GM18907 (cell line): Measurements from ENCODE around the gene FBN1.

Source experiments
- ATAC-seq: cut with Tn5 transposase; IDR thresholded peaks from one replicate; pipeline ENCODE4 v1.9.1; 2021; ENCODE audit warnings: mild to moderate bottlenecking, moderate library complexity; ENCODE audit not compliant: unreplicated experiment

FBN1 gene

DNA sequence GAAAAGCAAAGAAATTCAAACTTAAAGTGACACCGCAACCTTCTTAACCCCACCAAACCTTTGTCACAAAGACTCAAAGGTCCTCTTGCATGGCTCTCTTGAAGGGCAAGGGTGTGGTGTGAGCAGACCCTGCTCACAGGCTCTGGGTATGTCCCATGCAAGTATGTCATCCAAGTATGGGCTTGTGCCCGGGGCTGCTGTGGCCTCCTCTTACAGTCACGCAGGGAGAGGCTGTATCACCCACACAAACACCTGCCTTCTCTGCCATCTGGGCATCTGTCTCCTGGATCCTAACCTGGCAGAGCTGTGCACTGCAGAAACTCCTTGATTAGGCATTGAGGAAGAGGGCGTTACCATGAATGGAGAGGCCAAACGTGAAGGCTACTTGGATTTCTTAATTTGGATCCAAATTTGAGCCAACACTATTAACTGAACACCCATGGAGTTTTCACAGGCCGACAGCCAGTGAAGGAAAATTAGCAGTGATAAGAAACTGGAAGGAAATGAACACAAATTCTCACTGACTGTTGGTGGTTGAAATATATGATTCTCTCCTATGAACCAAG, 167.6 kb downstream of the FBN1 start:
- no peak for ATAC-seq

- no peak for ATAC-seq
Observed at GRCh38 chr15:48475600-48476395, 169.7 kb downstream of the FBN1 start.

- no peak for ATAC-seq
Observed at GRCh38 chr15:48473667-48474066, 171.8 kb downstream of the FBN1 start.

DNA sequence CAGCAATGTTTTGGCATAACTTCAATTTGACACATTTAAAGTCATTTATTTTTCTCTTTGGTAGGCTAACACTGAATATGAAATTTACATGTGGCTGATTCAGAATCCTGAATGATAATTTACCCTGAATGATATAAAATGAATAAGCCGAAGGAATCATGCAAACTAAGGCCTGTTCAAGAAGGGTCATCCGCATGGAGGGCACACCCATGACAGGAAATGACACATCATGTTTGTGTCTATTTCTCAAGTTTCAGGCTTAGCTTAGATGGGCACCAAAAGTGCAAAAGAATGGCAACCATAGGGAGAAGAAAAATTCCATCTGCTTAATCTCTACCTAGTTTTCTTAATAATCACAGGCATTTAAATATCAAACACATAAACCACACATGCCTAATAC, 172.8 kb downstream of the FBN1 start:
- no peak for ATAC-seq

- ATAC-seq = no peak
Observed at GRCh38 chr15:48471073-48471472, 174.4 kb downstream of the FBN1 start.

DNA sequence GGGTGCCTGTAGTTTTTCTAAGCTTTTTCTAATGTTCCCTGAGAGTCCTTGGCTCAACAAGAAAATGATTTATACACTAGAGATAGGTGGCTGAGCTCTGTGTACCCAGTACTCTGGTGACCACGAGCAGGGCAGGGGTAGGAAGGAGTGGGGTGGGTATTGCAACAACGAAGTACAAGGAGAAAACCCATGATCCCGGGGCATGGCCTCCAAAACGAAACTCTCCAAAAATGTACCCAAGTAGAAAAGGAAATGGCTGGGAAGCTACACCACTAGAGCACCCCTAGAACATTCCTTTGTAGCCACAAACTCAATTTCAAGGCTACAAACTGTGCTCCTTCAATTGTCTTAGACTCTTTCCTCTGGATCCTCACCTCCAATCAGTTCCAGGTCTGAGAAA, 175.4 kb downstream of the FBN1 start:
- no peak for ATAC-seq

DNA sequence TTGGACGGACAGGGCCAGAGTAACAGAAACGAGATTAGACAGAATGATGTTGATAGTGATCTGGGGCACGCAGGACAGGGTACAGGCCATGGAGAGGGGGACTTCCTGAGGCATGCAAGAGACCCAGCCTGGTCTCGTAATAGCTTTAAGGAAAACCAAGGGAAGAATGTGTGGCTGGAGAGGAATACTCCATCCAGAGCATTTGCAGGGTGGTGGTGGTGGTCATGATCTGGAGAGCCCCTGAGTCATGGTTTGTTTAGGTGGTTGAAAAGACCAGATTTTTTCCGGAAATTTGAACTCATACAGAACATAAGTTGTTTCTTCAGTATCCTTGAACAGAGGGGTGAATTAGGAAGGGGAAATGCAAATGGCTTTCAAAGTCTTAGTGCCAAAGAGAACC, 175.8 kb downstream of the FBN1 start:
- no peak for ATAC-seq

- no peak for ATAC-seq
Observed at GRCh38 chr15:48469271-48469670, 176.2 kb downstream of the FBN1 start.

DNA sequence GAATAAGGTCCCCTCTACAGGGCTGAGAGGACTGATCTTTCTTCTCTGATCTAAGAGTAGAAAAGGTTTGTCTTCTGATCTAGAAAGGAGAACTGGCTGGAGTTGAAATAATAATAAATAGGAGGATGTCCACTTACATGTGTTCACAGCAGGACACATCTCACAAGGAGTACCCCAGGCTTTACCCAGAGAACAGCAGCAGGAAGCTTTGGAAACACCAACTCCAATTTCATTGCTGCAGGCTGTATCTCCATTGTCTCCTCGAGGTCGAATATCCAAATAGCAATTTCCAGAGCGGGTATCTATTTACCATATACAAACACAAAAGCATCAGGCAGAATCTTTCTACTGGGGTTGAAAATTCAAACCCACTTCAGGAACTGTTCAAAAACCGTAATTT, 177.7 kb downstream of the FBN1 start:
- no peak for ATAC-seq

DNA sequence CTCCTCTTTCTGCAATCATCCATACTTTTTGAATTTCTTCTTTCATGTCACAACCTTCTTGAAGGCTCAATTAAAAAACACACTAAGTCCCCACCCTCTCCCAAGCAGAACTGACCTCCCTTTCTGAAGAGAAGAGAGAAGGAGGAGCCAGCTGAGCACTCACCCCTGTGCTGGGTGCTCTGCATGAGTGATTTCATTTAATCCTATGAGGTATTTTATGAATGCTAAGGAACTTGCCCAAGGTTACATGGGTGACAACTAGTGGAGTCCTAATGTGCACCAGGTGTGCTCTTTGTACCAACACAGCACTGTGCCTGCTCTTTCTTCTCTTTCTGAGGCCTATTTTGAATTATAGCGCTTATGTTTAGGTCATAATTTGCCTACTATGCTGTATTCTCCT, 178.7 kb downstream of the FBN1 start:
- ATAC-seq = no peak

DNA sequence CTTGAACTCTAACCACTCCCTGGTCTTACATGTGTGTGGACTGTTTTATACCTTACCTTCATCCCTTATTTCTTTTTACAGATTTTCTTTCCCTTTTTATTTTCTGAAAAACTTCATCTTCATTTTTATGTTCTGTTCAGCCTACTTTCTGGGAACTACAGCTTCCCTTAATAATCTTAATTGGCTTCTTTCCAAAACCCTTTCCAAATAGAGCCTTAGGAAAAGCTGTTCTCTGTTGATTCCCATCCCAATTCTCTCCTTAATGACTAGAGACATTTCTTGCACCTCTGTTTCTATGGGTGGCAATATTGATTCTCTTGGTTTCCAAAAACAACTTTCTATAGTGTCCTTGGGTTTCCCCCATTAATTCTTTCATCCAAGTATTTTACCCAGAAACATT, 179.4 kb downstream of the FBN1 start:
- no peak for ATAC-seq

GRCh38 chr15:48465410-48465809, 180.1 kb downstream of the FBN1 start:
- ATAC-seq = no peak

- ATAC-seq = no peak
Observed at GRCh38 chr15:48463366-48463880, 182.1 kb downstream of the FBN1 start.

DNA sequence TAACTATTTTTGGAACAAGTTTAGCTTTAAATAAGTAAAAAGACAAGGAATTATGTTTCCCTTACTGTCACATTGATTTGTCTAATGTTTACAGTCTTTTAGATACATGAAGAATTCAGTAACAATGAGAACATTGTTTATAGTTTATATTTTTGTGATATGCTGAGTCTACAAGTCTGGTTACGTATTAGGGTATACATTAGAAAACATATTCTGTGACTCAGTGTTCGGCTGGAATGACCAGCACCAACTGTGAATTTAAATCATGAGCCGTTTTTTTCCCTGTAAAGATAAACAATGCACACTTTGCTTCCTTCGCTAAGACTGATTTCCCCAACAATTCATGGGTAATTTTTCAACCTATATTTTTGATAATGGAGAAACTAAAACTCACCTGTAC, 182.8 kb downstream of the FBN1 start:
- no peak for ATAC-seq

DNA sequence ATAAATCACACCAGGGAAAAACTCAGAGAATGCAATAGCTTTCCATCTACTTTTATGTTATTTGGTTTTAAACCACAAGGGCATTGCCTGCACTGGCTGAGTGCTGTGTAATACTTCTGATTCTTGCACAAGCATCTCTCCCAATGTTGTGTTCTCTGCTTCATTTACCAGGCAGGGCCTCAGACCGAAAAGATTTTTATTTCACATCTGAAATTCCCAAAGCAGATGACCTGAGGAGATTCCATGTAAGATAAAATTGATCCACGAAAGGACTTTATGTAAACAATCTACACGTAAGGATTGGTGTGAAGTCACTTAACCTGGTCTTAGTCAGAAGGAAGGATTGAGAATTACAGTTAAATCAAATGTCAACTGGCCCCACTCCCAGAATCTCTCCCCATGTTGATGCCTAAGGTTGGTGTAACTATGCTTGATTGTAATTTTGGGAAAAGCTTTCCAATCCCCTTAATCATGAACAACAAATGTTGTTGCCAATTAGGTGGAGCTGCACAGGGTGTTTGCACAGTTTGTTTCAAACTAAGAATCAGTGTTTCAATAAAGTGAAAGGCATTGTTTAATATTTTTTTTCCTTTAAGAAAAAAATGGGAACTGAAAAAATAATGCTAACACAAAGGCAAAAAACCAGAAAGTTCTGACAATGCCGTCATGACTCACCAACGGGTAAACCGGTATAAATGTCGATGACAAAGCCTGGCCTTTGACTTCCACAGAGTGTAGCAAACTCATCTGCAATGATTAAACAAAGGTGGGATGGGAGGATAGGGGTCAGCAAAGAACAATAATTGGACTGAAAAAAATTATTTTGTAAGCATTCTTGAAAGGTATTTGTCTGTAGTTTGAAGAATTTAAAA, 185.7 kb downstream of the FBN1 start:
- no peak for ATAC-seq

DNA sequence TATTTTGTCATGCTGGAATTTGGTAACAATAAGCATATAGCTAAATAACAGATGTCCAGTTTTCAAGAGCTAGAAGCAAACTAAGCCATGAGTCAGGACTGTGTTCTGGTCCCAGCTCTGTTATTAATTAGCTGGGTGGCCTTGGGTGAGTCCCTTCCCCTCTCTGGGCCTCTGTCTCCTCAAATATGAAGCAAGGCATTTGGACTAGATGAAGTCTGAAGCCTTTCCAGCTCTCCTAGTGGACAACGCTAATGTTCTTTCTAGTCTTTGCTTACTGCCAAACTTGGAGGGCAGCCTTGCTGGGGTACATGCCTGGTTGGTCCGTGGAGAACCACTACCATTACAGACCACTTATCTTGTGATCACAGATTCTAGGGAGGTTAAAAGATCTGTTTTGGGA, 186.6 kb downstream of the FBN1 start:
- no peak for ATAC-seq

DNA sequence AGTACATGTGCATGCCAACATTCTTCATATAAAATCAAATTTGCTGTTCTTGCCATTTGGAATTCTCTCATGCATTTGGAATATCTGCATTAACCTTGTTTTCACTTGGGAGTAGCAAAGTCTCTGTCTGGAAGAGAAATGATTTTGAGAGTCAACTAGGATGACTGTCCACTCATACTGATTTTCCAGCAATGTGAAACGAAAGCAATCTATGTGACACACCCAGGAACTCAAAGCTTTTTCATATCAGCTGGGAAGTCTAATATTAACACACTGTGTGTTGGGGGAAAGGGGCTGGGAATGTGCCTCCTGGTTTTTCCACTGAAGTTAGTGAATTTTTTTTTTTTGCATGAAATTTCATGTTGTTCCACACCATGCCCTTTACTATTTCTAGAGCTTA, 189.4 kb downstream of the FBN1 start:
- no peak for ATAC-seq

DNA sequence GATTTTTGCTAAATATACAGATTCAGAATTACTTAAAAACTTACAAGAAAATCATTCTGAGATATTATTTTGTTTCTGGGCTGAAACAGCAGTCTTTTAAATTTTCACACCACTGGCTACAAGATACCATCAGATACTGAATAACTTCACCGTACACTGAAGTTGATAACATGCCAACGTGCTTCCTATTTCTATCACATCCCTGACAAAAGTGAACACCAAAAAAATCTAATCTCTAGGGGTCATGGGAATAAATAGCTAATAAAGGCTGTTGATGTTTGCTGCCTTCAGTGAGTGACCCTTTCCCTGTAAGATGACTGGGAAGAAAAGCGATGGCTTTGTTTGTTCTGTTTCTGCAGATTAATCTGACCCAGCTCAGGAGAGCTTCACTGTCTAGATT, 193.8 kb downstream of the FBN1 start:
- no peak for ATAC-seq

DNA sequence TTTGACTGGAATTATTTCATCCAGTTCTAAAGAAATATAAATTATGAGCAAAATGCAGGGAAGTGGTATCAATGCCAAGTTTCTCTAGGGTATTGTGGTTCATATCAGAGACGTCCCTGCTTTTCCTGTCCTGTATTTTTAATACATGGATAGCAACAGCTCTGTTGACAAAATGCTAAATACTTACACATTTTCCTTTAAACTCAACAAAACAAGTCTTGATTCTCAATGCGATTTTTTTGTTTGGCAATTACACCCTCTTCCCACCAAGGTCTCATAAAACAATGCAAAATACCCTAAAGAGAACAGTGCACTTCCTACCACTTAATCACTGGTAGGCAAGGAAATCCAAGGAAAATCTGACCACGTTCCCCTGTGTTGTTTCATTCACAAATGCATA, 194.3 kb downstream of the FBN1 start:
- no peak for ATAC-seq

- ATAC-seq = no peak
Observed at GRCh38 chr15:48449734-48450133, 195.8 kb downstream of the FBN1 start.

DNA sequence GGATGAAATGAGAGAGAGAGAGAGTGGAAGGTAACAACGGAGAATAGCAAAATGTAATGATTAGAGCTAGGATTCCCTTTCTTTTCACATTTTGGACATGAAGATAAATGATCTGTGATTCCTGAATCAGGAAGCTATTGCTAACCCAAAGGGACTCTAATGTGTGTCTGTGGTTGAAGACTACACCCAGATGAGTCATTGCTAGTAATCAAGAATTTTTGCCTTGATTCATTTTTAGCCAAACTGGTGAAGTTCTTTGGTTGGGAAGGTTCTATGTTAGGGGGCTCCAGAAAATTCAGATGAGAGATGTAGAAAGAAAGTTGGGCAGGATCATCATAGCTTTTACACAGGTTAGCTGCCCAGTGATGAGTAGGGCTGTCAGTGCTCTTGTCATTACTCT, 197.9 kb downstream of the FBN1 start:
- ATAC-seq = no peak

GRCh38 chr15:48447058-48447457, 198.5 kb downstream of the FBN1 start:
- no peak for ATAC-seq
